Limb (tissue), 2 donors: ENCODE results near the gene LHFPL2.

ENCODE experiments used
- DNase-seq, 2 donors: peaks; one replicate each; pipeline ENCODE4 v3.0.0-alpha.2; 2016; ENCODE audit errors: extremely low spot score in 2 of 2

LHFPL2 gene

DNA sequence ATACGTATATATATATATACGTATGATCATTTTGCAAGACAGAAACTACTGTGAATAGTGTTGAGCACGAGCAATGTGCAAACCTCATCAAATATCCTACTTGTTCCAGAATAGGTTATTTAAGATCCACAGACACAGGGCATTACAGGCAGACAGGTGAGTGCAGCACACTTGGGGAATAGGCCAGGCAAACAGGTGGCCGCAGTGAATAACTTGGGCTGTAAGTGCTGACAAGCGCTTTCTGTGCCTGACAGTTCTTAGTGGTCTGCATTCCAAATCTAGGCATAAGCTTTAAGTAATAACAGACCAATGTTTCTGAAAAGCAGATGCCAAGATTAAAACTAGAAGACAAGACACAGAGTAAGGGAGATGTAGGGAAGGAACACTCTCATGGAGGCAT is 77.9 kb downstream of the LHFPL2 start:
- DNase-seq = no peak

- DNase-seq = peak; percentile 68 to 75
These were observed 79.1 kb downstream of the LHFPL2 start for GRCh38 chr5:78569441-78569840.

DNA sequence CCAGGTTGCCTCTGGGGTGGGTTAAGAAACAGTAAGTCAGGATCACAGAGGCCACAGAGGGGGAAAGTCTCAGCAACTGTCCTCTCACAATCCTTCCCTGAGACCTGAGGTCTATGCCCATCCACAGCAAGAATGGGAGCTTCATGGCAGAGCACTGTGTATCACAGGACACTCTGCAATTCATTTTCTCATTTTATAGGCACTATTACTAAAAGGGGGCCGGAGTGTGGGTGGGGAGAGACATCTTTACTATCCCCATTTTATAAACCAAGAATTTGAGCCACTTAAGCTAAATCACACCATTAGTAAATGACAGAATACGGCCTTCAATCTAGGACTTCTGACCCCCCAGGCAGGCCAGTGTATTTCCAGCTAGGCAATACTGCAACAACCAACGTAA is 79.9 kb downstream of the LHFPL2 start:
- DNase-seq = no peak

GRCh38 chr5:78568212-78568611 is 80.4 kb downstream of the LHFPL2 start:
- DNase-seq = no peak

DNA sequence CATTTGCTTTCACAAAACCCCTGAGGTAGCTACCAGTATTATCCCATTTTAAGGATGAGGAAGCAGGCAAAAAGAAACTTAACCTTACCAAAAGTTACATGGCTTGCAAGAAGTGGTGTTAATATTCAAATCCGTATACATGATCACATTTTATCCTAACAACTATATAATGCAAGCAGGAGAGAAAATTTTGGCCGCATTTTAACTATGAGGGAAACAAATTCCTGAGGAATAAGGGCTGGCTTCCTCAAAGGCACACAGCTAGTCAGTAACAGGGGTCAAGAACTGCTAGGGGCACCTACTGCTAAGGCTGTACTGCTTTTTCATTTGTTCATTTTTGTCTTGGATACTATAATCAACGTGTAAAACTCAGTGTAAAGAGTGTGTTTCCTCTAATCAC is 81.0 kb downstream of the LHFPL2 start:
- DNase-seq = no peak

DNA sequence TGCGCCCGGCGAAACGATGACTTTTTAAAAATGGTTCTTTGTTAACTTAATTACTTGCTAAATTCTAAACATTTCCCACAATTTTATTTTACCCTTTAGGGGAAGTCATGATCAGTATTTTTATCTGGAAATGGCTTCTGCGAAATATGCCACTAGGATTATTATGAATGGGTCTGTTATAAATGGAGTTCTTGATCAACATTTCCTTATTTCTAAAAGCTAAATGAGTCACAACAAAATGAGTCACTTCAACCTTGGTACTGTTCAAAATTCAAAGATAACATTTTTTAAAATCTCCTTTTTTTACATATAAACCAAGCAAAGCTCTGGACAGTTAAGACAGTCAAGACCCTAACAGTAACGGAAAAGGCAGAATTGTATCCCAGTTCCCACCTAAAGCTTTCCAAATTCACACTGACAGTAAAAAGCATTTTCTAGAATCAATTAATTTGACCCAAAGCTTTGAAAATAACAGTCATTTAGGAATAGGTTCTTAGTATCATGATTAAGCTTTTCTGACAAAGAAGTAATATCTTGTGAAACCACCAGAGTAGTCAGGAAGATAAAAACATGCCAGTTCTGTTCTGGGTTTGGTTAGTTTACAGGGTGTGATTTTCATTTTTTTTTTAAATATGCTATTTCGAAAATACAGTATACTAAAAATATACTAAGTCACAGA is 81.7 kb downstream of the LHFPL2 start:
- no peak for DNase-seq

GRCh38 chr5:78565395-78565794 is 83.2 kb downstream of the LHFPL2 start:
- no peak for DNase-seq

DNA sequence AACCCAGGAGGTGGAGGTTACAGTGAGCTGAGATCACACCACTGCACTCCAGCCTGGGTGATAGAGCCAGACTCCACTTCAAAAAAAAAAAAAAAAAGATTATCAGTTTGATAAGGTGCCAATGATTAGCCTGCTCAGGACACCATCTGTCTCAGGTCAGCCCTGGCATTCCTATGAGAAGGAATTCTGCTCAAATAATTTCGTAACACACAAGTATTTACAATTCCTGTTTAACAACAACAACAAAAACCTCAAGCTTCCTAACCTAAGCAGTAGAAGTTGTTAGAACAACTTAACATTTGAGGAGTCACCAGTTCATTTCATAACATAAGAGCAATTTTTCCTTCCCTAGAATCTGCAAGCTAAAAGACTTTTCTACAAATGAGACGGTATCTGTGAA is 85.0 kb downstream of the LHFPL2 start:
- no peak for DNase-seq

DNA sequence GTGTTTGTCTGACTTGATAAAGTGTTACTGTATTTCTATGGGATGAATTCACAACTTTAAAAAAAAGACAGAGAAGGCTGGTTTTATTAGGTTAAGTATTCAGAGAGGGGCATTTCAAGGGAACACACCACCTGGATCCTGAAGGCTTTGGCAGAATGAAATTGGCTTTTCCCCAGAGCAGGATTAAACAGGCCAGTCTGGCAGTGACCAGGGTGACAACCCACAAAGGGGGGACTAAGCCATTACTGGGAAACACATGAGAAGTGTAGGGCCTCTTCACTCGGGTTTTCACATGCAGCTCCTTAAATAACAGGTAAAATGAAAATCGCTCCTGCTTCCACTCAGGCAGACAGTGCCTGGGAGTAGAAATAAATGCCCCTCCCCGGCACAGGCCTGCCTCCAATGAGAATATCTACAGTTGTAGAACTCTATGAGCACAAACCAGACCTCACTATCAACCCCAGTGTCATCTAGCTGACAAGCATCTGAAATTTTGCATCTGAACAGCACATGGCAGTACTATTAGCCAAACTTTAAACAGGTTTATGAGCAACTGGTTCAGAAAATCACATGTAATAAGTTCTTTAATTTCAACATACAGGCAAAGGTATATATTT is 85.8 kb downstream of the LHFPL2 start:
- DNase-seq = no peak

GRCh38 chr5:78562001-78562400 is 86.6 kb downstream of the LHFPL2 start:
- no peak for DNase-seq

GRCh38 chr5:78561261-78561660 is 87.3 kb downstream of the LHFPL2 start:
- DNase-seq = no peak

GRCh38 chr5:78560000-78560855 is 88.3 kb downstream of the LHFPL2 start:
- DNase-seq = no peak

- no peak for DNase-seq
These were observed 91.0 kb downstream of the LHFPL2 start for GRCh38 chr5:78557601-78558000.

DNA sequence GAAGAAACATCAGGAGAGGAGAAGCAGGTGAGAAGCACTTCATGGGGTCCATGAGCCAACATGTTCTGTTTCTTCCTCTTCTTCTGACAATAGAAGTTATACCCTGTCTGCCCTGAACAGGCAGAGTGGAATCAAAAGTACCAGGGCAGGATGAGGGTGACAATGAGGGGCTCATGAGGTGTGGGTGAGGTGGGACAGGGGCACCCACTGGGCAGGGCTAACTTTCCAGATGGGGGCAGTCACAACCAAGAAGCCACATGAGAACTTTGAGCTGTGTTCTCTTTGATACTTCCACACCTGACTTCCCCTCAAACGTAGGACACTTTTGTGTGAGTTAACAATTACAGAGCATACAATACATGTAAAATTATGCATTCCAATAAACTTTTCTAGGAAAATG is 92.7 kb downstream of the LHFPL2 start:
- no peak for DNase-seq

GRCh38 chr5:78554670-78555069 is 93.9 kb downstream of the LHFPL2 start:
- DNase-seq = no peak

GRCh38 chr5:78553580-78554353 is 94.8 kb downstream of the LHFPL2 start:
- no peak for DNase-seq

- DNase-seq = no peak
These were observed 95.7 kb downstream of the LHFPL2 start for GRCh38 chr5:78552729-78553342.

DNA sequence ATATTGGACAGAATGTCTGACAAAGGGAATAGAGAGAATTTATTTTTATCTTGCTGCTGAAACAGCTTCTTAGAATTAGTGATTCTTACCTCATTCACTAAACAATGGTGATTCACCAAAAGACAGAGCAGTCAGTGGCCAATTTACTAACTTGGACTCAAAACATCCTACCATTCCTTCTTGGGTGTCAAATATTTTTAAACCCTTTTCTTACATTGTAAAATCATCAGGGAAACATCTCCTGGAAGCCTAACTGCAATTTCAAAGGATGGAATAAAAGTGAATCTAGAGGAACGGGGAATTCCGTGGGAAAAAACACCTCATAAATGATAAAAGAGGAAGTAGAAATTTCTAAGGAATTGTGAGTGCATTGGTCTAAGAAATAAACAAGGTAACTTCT is 97.7 kb downstream of the LHFPL2 start:
- DNase-seq = no peak

- DNase-seq = no peak
These were observed 99.5 kb downstream of the LHFPL2 start for GRCh38 chr5:78549043-78549442.

- peak; percentile 83 to 84 for DNase-seq
These were observed 100.6 kb downstream of the LHFPL2 start for GRCh38 chr5:78547731-78548615.
